ENCODE data around the gene UBQLN1.

The UBQLN1 gene

GRCh38 chr9:83652433-83652832, 55.3 kb downstream of the UBQLN1 start:
- peaks cover 39 to 48% of the 10 kb centered on the region in 2 donors for H3K36me3 ChIP-seq (ENCODE audit: control insufficient read depth in 1 of 2, insufficient read depth in 2 of 2, low read length in 2 of 2)

GRCh38 chr9:83651558-83651957, 56.2 kb downstream of the UBQLN1 start:
- H3K9me3 ChIP-seq (ENCODE audit: control insufficient read depth in 1 of 2, low read length in 2 of 2) = no peaks in the 10 kb centered on the region
- H3K4me3 ChIP-seq (ENCODE audit: low read depth in 1 of 2, low read length in 2 of 2) = no peak overlapping the region
- no peaks in the 10 kb centered on the region for H3K4me1 ChIP-seq (ENCODE audit: control insufficient read depth in 1 of 2, insufficient read depth in 2 of 2, low read length in 2 of 2)
- peaks cover 32 to 39% of the 10 kb centered on the region in 2 donors for H3K36me3 ChIP-seq (ENCODE audit: control insufficient read depth in 1 of 2, insufficient read depth in 2 of 2, low read length in 2 of 2)
- no peak overlapping the region for H3K27ac ChIP-seq (ENCODE audit: low read length)
- H3K27me3 ChIP-seq (ENCODE audit: low read depth, low read length) = no peaks in the 10 kb centered on the region

More at GRCh38 chr9:83652433-83652832, 55.3 kb downstream of the UBQLN1 start:
- Histone ChIP-seq H3K27ac (ENCODE audit: low read length) (no peak overlapping the region), H3K9me3 (ENCODE audit: control insufficient read depth in 1 of 2, low read length in 2 of 2) (no peaks in the 10 kb centered on the region), H3K4me1 (ENCODE audit: control insufficient read depth in 1 of 2, insufficient read depth in 2 of 2, low read length in 2 of 2) (no peaks in the 10 kb centered on the region), H3K27me3 (ENCODE audit: low read depth, low read length) (no peaks in the 10 kb centered on the region), H3K4me3 (ENCODE audit: low read depth in 1 of 2, low read length in 2 of 2) (no peak overlapping the region)

- Histone ChIP-seq H3K9me3 (ENCODE audit: control insufficient read depth in 1 of 2, low read length in 2 of 2) (no peaks in the 10 kb centered on the region), H3K27me3 (ENCODE audit: low read depth, low read length) (no peaks in the 10 kb centered on the region), H3K4me1 (ENCODE audit: control insufficient read depth in 1 of 2, insufficient read depth in 2 of 2, low read length in 2 of 2) (no peaks in the 10 kb centered on the region), H3K4me3 (ENCODE audit: low read depth in 1 of 2, low read length in 2 of 2) (no peak overlapping the region), H3K27ac (ENCODE audit: low read length) (no peak overlapping the region), H3K36me3 (ENCODE audit: control insufficient read depth in 1 of 2, insufficient read depth in 2 of 2, low read length in 2 of 2) (peaks cover 25 to 27% of the 10 kb centered on the region in 2 donors)
Observed at GRCh38 chr9:83649515-83649914, 58.2 kb downstream of the UBQLN1 start.

GRCh38 chr9:83649080-83649479, 58.7 kb downstream of the UBQLN1 start:
- H3K9me3 ChIP-seq (ENCODE audit: control insufficient read depth in 1 of 2, low read length in 2 of 2) = no peaks in the 10 kb centered on the region
- H3K27ac ChIP-seq (ENCODE audit: low read length) = no peak overlapping the region
- H3K36me3 ChIP-seq (ENCODE audit: control insufficient read depth in 1 of 2, insufficient read depth in 2 of 2, low read length in 2 of 2) = peaks cover 25 to 27% of the 10 kb centered on the region in 2 donors
- H3K4me3 ChIP-seq (ENCODE audit: low read depth in 1 of 2, low read length in 2 of 2) = no peak overlapping the region
- no peaks in the 10 kb centered on the region for H3K27me3 ChIP-seq (ENCODE audit: low read depth, low read length)
- no peaks in the 10 kb centered on the region for H3K4me1 ChIP-seq (ENCODE audit: control insufficient read depth in 1 of 2, insufficient read depth in 2 of 2, low read length in 2 of 2)

GRCh38 chr9:83646500-83647239, 61.1 kb downstream of the UBQLN1 start:
- no peak overlapping the region for H3K4me3 ChIP-seq (ENCODE audit: low read depth in 1 of 2, low read length in 2 of 2)
- no peak overlapping the region for H3K27ac ChIP-seq (ENCODE audit: low read length)
- no peaks in the 10 kb centered on the region for H3K4me1 ChIP-seq (ENCODE audit: control insufficient read depth in 1 of 2, insufficient read depth in 2 of 2, low read length in 2 of 2)
- peaks cover 11 to 18% of the 10 kb centered on the region in 2 donors for H3K36me3 ChIP-seq (ENCODE audit: control insufficient read depth in 1 of 2, insufficient read depth in 2 of 2, low read length in 2 of 2)
- no peaks in the 10 kb centered on the region for H3K9me3 ChIP-seq (ENCODE audit: control insufficient read depth in 1 of 2, low read length in 2 of 2)
- H3K27me3 ChIP-seq (ENCODE audit: low read depth, low read length) = no peaks in the 10 kb centered on the region

- Histone ChIP-seq H3K9me3 (ENCODE audit: control insufficient read depth in 1 of 2, low read length in 2 of 2) (no peaks in the 10 kb centered on the region), H3K4me3 (ENCODE audit: low read depth in 1 of 2, low read length in 2 of 2) (no peak overlapping the region), H3K27me3 (ENCODE audit: low read depth, low read length) (no peaks in the 10 kb centered on the region), H3K4me1 (ENCODE audit: control insufficient read depth in 1 of 2, insufficient read depth in 2 of 2, low read length in 2 of 2) (no peaks in the 10 kb centered on the region), H3K36me3 (ENCODE audit: control insufficient read depth in 1 of 2, insufficient read depth in 2 of 2, low read length in 2 of 2) (peaks cover 0 to 11% of the 10 kb centered on the region in 2 donors), H3K27ac (ENCODE audit: low read length) (no peak overlapping the region)
Observed at GRCh38 chr9:83642793-83643192, 65.0 kb downstream of the UBQLN1 start.

DNA sequence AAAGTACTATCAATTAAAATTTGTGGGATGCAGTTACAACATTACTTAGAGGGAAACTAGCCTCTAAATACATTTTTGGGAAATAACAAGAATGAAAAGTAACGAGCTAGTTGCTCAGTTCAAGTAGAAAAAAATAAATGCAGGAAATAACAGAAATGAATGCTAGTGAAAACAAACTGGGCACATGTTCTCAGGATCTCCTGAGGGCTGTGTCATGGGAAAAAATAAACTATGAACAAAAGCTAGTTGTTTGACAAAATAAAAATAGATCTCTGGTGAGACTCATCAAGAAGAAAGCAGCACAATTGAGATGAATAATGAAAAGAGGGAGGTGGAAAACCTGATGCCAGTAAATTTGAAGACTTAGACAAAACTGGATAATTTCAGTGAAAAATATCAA, 68.5 kb downstream of the UBQLN1 start:
- no peak overlapping the region for H3K4me3 ChIP-seq (ENCODE audit: low read depth in 1 of 2, low read length in 2 of 2)

GRCh38 chr9:83637389-83637788, 70.4 kb downstream of the UBQLN1 start:
- H3K27me3 ChIP-seq (ENCODE audit: low read depth, low read length) = no peaks in the 10 kb centered on the region
- no peak overlapping the region for H3K27ac ChIP-seq (ENCODE audit: low read length)
- H3K36me3 ChIP-seq (ENCODE audit: control insufficient read depth in 1 of 2, insufficient read depth in 2 of 2, low read length in 2 of 2) = no peaks in the 10 kb centered on the region
- no peaks in the 10 kb centered on the region for H3K9me3 ChIP-seq (ENCODE audit: control insufficient read depth in 1 of 2, low read length in 2 of 2)
- no peaks in the 10 kb centered on the region for H3K4me1 ChIP-seq (ENCODE audit: control insufficient read depth in 1 of 2, insufficient read depth in 2 of 2, low read length in 2 of 2)
- no peak overlapping the region for H3K4me3 ChIP-seq (ENCODE audit: low read depth in 1 of 2, low read length in 2 of 2)

More for the DNA sequence above, 68.5 kb downstream of the UBQLN1 start:
- Histone ChIP-seq H3K36me3 (ENCODE audit: control insufficient read depth in 1 of 2, insufficient read depth in 2 of 2, low read length in 2 of 2) (peaks cover 0 to 7% of the 10 kb centered on the region in 2 donors), H3K27me3 (ENCODE audit: low read depth, low read length) (no peaks in the 10 kb centered on the region), H3K9me3 (ENCODE audit: control insufficient read depth in 1 of 2, low read length in 2 of 2) (no peaks in the 10 kb centered on the region), H3K4me1 (ENCODE audit: control insufficient read depth in 1 of 2, insufficient read depth in 2 of 2, low read length in 2 of 2) (no peaks in the 10 kb centered on the region), H3K27ac (ENCODE audit: low read length) (no peak overlapping the region)

GRCh38 chr9:83636813-83637212, 70.9 kb downstream of the UBQLN1 start:
- no peaks in the 10 kb centered on the region for H3K4me1 ChIP-seq (ENCODE audit: control insufficient read depth in 1 of 2, insufficient read depth in 2 of 2, low read length in 2 of 2)
- no peaks in the 10 kb centered on the region for H3K27me3 ChIP-seq (ENCODE audit: low read depth, low read length)
- H3K27ac ChIP-seq (ENCODE audit: low read length) = no peak overlapping the region
- H3K9me3 ChIP-seq (ENCODE audit: control insufficient read depth in 1 of 2, low read length in 2 of 2) = no peaks in the 10 kb centered on the region
- H3K4me3 ChIP-seq (ENCODE audit: low read depth in 1 of 2, low read length in 2 of 2) = no peak overlapping the region
- no peaks in the 10 kb centered on the region for H3K36me3 ChIP-seq (ENCODE audit: control insufficient read depth in 1 of 2, insufficient read depth in 2 of 2, low read length in 2 of 2)

GRCh38 chr9:83633676-83634075, 74.1 kb downstream of the UBQLN1 start:
- Histone ChIP-seq H3K36me3 (ENCODE audit: control insufficient read depth in 1 of 2, insufficient read depth in 2 of 2, low read length in 2 of 2) (peaks cover 0 to 8% of the 10 kb centered on the region in 2 donors), H3K27me3 (ENCODE audit: low read depth, low read length) (no peaks in the 10 kb centered on the region), H3K9me3 (ENCODE audit: control insufficient read depth in 1 of 2, low read length in 2 of 2) (no peaks in the 10 kb centered on the region), H3K4me3 (ENCODE audit: low read depth in 1 of 2, low read length in 2 of 2) (no peak overlapping the region), H3K4me1 (ENCODE audit: control insufficient read depth in 1 of 2, insufficient read depth in 2 of 2, low read length in 2 of 2) (no peaks in the 10 kb centered on the region), H3K27ac (ENCODE audit: low read length) (no peak overlapping the region)

DNA sequence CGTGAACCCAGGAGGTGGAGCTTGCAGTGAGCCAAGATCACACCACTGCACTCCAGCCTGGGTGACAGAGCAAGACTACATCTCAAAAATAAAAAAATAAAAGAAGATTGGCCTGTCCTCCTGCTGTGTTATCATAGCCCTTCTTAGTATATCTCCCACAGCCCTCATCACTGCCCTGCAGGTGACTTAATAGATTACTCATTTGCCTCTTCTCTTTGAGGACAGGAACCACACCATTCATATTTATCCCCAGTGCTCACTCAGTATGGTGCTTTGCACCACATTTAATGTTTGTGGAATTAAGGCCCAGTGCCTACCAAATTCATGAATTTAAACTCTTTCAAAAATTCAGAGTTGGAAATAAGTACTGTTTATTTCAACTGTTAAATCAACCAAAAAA, 74.5 kb downstream of the UBQLN1 start:
- Histone ChIP-seq H3K9me3 (ENCODE audit: control insufficient read depth in 1 of 2, low read length in 2 of 2) (no peaks in the 10 kb centered on the region), H3K36me3 (ENCODE audit: control insufficient read depth in 1 of 2, insufficient read depth in 2 of 2, low read length in 2 of 2) (peaks cover 0 to 8% of the 10 kb centered on the region in 2 donors), H3K4me1 (ENCODE audit: control insufficient read depth in 1 of 2, insufficient read depth in 2 of 2, low read length in 2 of 2) (no peaks in the 10 kb centered on the region), H3K4me3 (ENCODE audit: low read depth in 1 of 2, low read length in 2 of 2) (no peak overlapping the region), H3K27me3 (ENCODE audit: low read depth, low read length) (no peaks in the 10 kb centered on the region), H3K27ac (ENCODE audit: low read length) (no peak overlapping the region)

DNA sequence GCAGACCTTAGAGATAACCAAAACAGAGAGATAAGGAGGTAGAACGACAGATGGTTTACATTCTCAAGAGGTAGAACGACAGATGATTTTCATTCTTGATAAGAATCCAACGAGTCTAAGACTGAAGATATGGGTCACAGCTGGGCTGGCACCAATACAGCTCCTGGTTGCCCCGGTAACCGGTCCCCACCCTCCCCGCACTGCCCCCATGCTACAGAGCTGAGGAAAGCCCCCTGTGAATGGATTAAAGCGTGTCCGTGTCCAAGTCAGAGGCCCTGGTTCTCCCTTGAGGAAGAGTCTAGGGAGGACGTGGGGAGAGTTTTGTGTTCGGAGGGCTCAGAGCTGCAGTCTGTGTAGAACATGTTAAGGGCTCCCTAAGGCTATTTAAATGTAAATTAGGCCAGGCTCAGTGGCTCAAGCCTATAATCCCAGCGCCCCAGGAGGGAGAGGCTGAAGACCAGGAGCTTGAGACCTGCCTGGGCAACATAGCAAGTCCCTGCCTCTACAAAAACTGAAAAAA, 76.8 kb downstream of the UBQLN1 start:
- Histone ChIP-seq H3K27me3 (ENCODE audit: low read depth, low read length) (no peaks in the 10 kb centered on the region), H3K4me1 (ENCODE audit: control insufficient read depth in 1 of 2, insufficient read depth in 2 of 2, low read length in 2 of 2) (no peaks in the 10 kb centered on the region), H3K4me3 (ENCODE audit: low read depth in 1 of 2, low read length in 2 of 2) (no peak overlapping the region), H3K9me3 (ENCODE audit: control insufficient read depth in 1 of 2, low read length in 2 of 2) (no peaks in the 10 kb centered on the region), H3K27ac (ENCODE audit: low read length) (no peak overlapping the region), H3K36me3 (ENCODE audit: control insufficient read depth in 1 of 2, insufficient read depth in 2 of 2, low read length in 2 of 2) (peaks cover 14 to 19% of the 10 kb centered on the region in 2 donors)

All from muscle layer of duodenum (tissue), 2 donors.